GM12875 (cell line): ENCODE data around the gene DOCK4.
"Not testable (repeated sequence)": the region's sequence is repeated elsewhere in the genome, so short reads cannot be mapped to it uniquely, and the experiment has no call there.

Source experiments
- H3K4me3 ChIP-seq: one replicate; pipeline ENCODE4 v1.5.1; 2011; ENCODE audit warnings: low read depth, low read length, control low read depth
- CTCF ChIP-seq: IDR thresholded peaks from 2 replicates; pipeline ENCODE4 v1.5.1; 2011; ENCODE audit warnings: low read depth, mild to moderate bottlenecking, control low read depth, inconsistent platforms, low read length, moderate library complexity, borderline replicate concordance; ENCODE audit not compliant: insufficient read depth

Gene DOCK4

GRCh38 chr7:112129655-112130323 lies 76.4 kb downstream of the DOCK4 start:
- no peak for TF ChIP-seq CTCF
- no peak overlapping the region for H3K4me3 ChIP-seq

GRCh38 chr7:112128461-112129425 lies 77.5 kb downstream of the DOCK4 start:
- not testable (repeated sequence) for H3K4me3 ChIP-seq

GRCh38 chr7:112128041-112128440 lies 78.2 kb downstream of the DOCK4 start:
- H3K4me3 ChIP-seq: not testable (repeated sequence)

- H3K4me3 ChIP-seq: no peak overlapping the region
- no peak for TF ChIP-seq CTCF
These were observed 80.9 kb downstream of the DOCK4 start for GRCh38 chr7:112125250-112125649.

- no peak overlapping the region for H3K4me3 ChIP-seq
- TF ChIP-seq CTCF: no peak
These were observed 82.0 kb downstream of the DOCK4 start for GRCh38 chr7:112124061-112124766.

- TF ChIP-seq CTCF: no peak
- no peak overlapping the region for H3K4me3 ChIP-seq
These were observed 83.4 kb downstream of the DOCK4 start for GRCh38 chr7:112122798-112123197.

- H3K4me3 ChIP-seq: no peak overlapping the region
- TF ChIP-seq CTCF: no peak
These were observed 84.1 kb downstream of the DOCK4 start for GRCh38 chr7:112122144-112122543.
